GM23338 (cell line): ENCODE measurements around the gene MIPEP.

Experiments
- CREB1 ChIP-seq: fragments of 250-450 bp; sonication (Bioruptor Pico); IDR thresholded peaks from 2 replicates; pipeline ENCODE4 v1.5.0; 2020; ENCODE audit warnings: low read depth, mild to moderate bottlenecking, moderate library complexity
- EZH2 ChIP-seq: fragments of 200-600 bp; sonication (generic); IDR thresholded peaks from one replicate; pipeline ENCODE4 v1.8.0; 2017; ENCODE audit warnings: antibody characterized with exemption, mild to moderate bottlenecking, low read depth; ENCODE audit not compliant: unreplicated experiment
- EZH2phosphoT487 ChIP-seq: fragments of 200-600 bp; sonication (generic); IDR thresholded peaks from one replicate; pipeline ENCODE4 v1.8.1; 2018; ENCODE audit warnings: antibody characterized with exemption; ENCODE audit not compliant: unreplicated experiment
- JUNB ChIP-seq: IDR thresholded peaks from one replicate; pipeline ENCODE4 v1.6.1; 2016; ENCODE audit warnings: antibody characterized with exemption; ENCODE audit not compliant: unreplicated experiment
- POLR2AphosphoS5 ChIP-seq: IDR thresholded peaks from 2 replicates; pipeline ENCODE4 v1.6.1; 2016; ENCODE audit warnings: antibody characterized with exemption, low read depth
- STAT1 ChIP-seq: IDR thresholded peaks from one replicate; pipeline ENCODE4 v1.6.1; 2016; ENCODE audit warnings: antibody characterized with exemption; ENCODE audit not compliant: unreplicated experiment
- ZNF462 ChIP-seq: fragments of 250-450 bp; sonication (Bioruptor Pico); IDR thresholded peaks from 2 replicates; pipeline ENCODE4 v1.5.0; 2020; ENCODE audit warnings: mild to moderate bottlenecking, moderate library complexity
- TF ChIP-seq, protein P1 (sequence below), 2 experiments: fragments of 200-600 bp in 1 of 2; sonication (generic) in 1 of 2; conservative IDR thresholded peaks; 2 replicates each; pipeline versions ENCODE4 v1.5.1 to v1.6.1; 2016 to 2017; ENCODE audit warnings: antibody characterized with exemption in 2 of 2, low read depth in 2 of 2, mild to moderate bottlenecking in 2 of 2, moderate library complexity in 1 of 2
- TF ChIP-seq, protein P2 (sequence below): IDR thresholded peaks from one replicate; pipeline ENCODE4 v1.6.1; 2018; ENCODE audit warnings: antibody characterized with exemption; ENCODE audit not compliant: unreplicated experiment
- TF ChIP-seq, protein P3 (sequence below): IDR thresholded peaks from 2 replicates; pipeline ENCODE4 v1.6.1; 2016; ENCODE audit warnings: antibody characterized with exemption

DNA sequence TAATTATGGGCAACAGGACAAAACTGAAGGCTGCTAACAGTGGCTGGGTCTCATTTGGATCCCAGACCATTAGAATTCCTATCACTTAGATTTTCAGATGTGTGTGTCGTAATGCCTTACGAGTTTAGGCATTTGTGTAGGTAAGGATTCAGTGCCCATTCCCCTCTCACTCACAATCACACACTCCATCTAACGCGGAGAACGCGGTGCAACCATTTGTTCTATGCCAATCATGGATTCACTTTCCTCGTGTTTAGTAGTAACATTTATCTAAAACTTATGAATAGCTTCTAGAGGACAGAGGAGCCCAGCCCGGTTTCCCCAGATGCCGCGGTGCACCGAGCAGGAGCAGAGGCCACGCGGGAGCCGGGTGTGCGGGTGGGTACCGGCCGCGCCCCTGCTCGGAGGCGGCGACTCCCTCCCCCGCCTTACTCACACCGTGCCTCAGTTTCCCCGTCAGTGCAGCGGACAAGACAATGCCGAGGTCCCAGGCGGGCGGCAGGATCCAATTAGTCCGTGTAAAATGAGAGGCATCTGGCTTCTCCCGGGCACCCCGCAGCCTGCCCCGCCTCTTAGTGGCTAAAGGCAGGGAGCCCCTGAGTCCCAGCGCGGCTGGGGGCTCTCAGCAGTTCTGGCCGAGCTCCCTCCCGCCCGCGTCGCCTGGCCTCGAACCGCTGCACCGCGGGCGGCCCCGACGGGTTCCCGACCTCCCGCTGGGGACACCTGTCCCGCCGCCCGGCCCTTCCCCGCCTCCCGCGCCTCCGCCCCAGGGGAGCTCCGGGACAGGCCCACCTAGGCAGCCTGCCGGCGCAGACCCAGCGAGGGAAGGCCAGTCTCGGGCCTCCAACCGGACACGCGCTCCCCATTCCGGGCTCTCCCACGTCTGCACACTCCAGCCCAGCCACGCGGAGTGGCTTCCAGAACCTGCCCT is 14.0 kb upstream of the MIPEP start:
- TF ChIP-seq, protein P1, sequence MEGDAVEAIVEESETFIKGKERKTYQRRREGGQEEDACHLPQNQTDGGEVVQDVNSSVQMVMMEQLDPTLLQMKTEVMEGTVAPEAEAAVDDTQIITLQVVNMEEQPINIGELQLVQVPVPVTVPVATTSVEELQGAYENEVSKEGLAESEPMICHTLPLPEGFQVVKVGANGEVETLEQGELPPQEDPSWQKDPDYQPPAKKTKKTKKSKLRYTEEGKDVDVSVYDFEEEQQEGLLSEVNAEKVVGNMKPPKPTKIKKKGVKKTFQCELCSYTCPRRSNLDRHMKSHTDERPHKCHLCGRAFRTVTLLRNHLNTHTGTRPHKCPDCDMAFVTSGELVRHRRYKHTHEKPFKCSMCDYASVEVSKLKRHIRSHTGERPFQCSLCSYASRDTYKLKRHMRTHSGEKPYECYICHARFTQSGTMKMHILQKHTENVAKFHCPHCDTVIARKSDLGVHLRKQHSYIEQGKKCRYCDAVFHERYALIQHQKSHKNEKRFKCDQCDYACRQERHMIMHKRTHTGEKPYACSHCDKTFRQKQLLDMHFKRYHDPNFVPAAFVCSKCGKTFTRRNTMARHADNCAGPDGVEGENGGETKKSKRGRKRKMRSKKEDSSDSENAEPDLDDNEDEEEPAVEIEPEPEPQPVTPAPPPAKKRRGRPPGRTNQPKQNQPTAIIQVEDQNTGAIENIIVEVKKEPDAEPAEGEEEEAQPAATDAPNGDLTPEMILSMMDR (conservative IDR thresholded peaks at IDR 0.05; ENCODE audit: low read depth in 2 of 2): no peak
- TF ChIP-seq POLR2AphosphoS5 (no peak), EZH2phosphoT487 (no peak), EZH2 (no peak), ZNF462 (CRISPR knock-in tag) (no peak), CREB1 (CRISPR knock-in tag) (no peak), STAT1 (no peak), JUNB (no peak)
- TF ChIP-seq, protein P2, sequence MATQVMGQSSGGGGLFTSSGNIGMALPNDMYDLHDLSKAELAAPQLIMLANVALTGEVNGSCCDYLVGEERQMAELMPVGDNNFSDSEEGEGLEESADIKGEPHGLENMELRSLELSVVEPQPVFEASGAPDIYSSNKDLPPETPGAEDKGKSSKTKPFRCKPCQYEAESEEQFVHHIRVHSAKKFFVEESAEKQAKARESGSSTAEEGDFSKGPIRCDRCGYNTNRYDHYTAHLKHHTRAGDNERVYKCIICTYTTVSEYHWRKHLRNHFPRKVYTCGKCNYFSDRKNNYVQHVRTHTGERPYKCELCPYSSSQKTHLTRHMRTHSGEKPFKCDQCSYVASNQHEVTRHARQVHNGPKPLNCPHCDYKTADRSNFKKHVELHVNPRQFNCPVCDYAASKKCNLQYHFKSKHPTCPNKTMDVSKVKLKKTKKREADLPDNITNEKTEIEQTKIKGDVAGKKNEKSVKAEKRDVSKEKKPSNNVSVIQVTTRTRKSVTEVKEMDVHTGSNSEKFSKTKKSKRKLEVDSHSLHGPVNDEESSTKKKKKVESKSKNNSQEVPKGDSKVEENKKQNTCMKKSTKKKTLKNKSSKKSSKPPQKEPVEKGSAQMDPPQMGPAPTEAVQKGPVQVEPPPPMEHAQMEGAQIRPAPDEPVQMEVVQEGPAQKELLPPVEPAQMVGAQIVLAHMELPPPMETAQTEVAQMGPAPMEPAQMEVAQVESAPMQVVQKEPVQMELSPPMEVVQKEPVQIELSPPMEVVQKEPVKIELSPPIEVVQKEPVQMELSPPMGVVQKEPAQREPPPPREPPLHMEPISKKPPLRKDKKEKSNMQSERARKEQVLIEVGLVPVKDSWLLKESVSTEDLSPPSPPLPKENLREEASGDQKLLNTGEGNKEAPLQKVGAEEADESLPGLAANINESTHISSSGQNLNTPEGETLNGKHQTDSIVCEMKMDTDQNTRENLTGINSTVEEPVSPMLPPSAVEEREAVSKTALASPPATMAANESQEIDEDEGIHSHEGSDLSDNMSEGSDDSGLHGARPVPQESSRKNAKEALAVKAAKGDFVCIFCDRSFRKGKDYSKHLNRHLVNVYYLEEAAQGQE: no peak
- TF ChIP-seq, protein P3, sequence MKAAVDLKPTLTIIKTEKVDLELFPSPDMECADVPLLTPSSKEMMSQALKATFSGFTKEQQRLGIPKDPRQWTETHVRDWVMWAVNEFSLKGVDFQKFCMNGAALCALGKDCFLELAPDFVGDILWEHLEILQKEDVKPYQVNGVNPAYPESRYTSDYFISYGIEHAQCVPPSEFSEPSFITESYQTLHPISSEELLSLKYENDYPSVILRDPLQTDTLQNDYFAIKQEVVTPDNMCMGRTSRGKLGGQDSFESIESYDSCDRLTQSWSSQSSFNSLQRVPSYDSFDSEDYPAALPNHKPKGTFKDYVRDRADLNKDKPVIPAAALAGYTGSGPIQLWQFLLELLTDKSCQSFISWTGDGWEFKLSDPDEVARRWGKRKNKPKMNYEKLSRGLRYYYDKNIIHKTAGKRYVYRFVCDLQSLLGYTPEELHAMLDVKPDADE: no peak
